Uterus (tissue), 4 donors: ENCODE data around the gene TAAR9. TPM values are rescaled to one million over a fixed set of nuclear protein-coding genes. Genes with fewer than 3 reads are reported as not detected.

Experiments
- DNase-seq, 2 donors: peaks; one replicate each; pipeline ENCODE4 v3.0.0-alpha.2; 2019 to 2020
- H3K27ac ChIP-seq, 2 donors: fragments of 200-600 bp; sonication (generic); 1 replicate in 1 of 2; 2 replicates in 1 of 2; pipeline ENCODE4 v1.5.1; 2016 to 2018
- H3K27me3 ChIP-seq, 2 donors: fragments of 200-600 bp; sonication (generic); one replicate each; pipeline ENCODE4 v1.5.1; 2018 to 2019; ENCODE audit warnings: control low read depth in 1 of 2
- H3K36me3 ChIP-seq, 2 donors: fragments of 200-600 bp; sonication (generic); one replicate each; pipeline ENCODE4 v1.5.1; 2019; ENCODE audit warnings: control low read depth in 1 of 2
- H3K4me1 ChIP-seq, 2 donors: fragments of 200-600 bp; sonication (generic); one replicate each; pipeline ENCODE4 v1.5.1; 2018 to 2019; ENCODE audit warnings: control low read depth in 1 of 2
- H3K4me3 ChIP-seq, 2 donors: fragments of 200-600 bp; sonication (generic); 1 replicate in 1 of 2; 2 replicates in 1 of 2; pipeline ENCODE4 v1.5.1; 2018 to 2019; ENCODE audit warnings: mild to moderate bottlenecking in 1 of 2
- H3K9me3 ChIP-seq, 2 donors: fragments of 200-600 bp; sonication (generic); one replicate each; pipeline ENCODE4 v1.5.1; 2019; ENCODE audit warnings: control low read depth in 1 of 2
- CTCF ChIP-seq, 4 experiments: fragments of 200-600 bp in 2 of 4; fragments of 450-650 bp in 2 of 4; sonication (generic) in 2 of 4; IDR thresholded peaks; one replicate each; pipeline ENCODE4 v1.5.1; 2016 to 2019; ENCODE audit warnings: antibody characterized with exemption in 4 of 4, mild to moderate bottlenecking in 2 of 4, moderate library complexity in 1 of 4
- POLR2A ChIP-seq, 2 donors: fragments of 450-650 bp; IDR thresholded peaks; one replicate each; pipeline ENCODE4 v1.6.1; 2016; ENCODE audit warnings: antibody characterized with exemption in 2 of 2, mild to moderate bottlenecking in 1 of 2, moderate library complexity in 1 of 2
- intact Hi-C: fragments of 100-400 bp; cut with DNase I; formaldehyde crosslinking; loops from one replicate; pipeline ENCODE4 v1.15.1; 2023; ENCODE audit warnings: low total_unique reads
- total RNA-seq, 4 donors: library from RNA; depleted of rRNA in 3 of 4; stranded (reverse); fragments of >200 nt in 3 of 4; gene quantifications; one replicate each; pipeline versions ENCODE4 v1.1.0 to v1.2.4, GENCODE V29; 2014 to 2023
- donor health status: DM: yes; HTN: yes; CAD: no.

The TAAR9 gene
- total RNA-seq, 4 donors from 2014 or later = not detected

- intact Hi-C loops = no loop called here
- no peaks in the 10 kb centered on the region for H3K36me3 ChIP-seq
- H3K9me3 ChIP-seq = no peaks in the 10 kb centered on the region
- no peaks in the 10 kb centered on the region for H3K27me3 ChIP-seq
- no peaks in the 10 kb centered on the region for H3K4me1 ChIP-seq
- no peak for DNase-seq
- TF ChIP-seq CTCF (IDR thresholded peaks at IDR 0.05) (no peak), POLR2A (IDR thresholded peaks at IDR 0.05) (no peak)
- peak overlapping the region; percentile 75 to 80 for H3K27ac ChIP-seq
- peak overlapping the region in 1 of 2 donors; percentile 72 for H3K4me3 ChIP-seq
Measured at GRCh38 chr6:132513831-132514545, 24.1 kb upstream of the TAAR9 start.

- Histone ChIP-seq H3K4me1 (no peaks in the 10 kb centered on the region), H3K27me3 (no peaks in the 10 kb centered on the region), H3K9me3 (no peaks in the 10 kb centered on the region), H3K27ac (no peak overlapping the region), H3K4me3 (no peak overlapping the region), H3K36me3 (no peaks in the 10 kb centered on the region)
- DNase-seq = no peak
- intact Hi-C loops = no loop called here
- no peak for TF ChIP-seq POLR2A (IDR thresholded peaks at IDR 0.05)
- TF ChIP-seq CTCF (IDR thresholded peaks at IDR 0.05) = no peak
Measured at GRCh38 chr6:132515386-132515785, 22.7 kb upstream of the TAAR9 start.

- Histone ChIP-seq H3K36me3 (no peaks in the 10 kb centered on the region), H3K27me3 (no peaks in the 10 kb centered on the region), H3K27ac (no peak overlapping the region), H3K9me3 (no peaks in the 10 kb centered on the region), H3K4me1 (no peaks in the 10 kb centered on the region), H3K4me3 (no peak overlapping the region)
- no peak for TF ChIP-seq CTCF (IDR thresholded peaks at IDR 0.05)
- no peak for DNase-seq
- intact Hi-C loops = no loop called here
Measured at GRCh38 chr6:132520953-132521352, 17.1 kb upstream of the TAAR9 start.

- intact Hi-C loops = no loop called here
- Histone ChIP-seq H3K27ac (no peak overlapping the region), H3K4me3 (no peak overlapping the region), H3K4me1 (no peaks in the 10 kb centered on the region), H3K36me3 (no peaks in the 10 kb centered on the region), H3K9me3 (no peaks in the 10 kb centered on the region), H3K27me3 (no peaks in the 10 kb centered on the region)
- DNase-seq = no peak
- TF ChIP-seq POLR2A (IDR thresholded peaks at IDR 0.05) (no peak), CTCF (IDR thresholded peaks at IDR 0.05) (no peak)
Measured at GRCh38 chr6:132524646-132525045, 13.4 kb upstream of the TAAR9 start.

- intact Hi-C loops = no loop called here
- Histone ChIP-seq H3K27me3 (no peaks in the 10 kb centered on the region), H3K27ac (no peak overlapping the region), H3K4me1 (no peaks in the 10 kb centered on the region), H3K9me3 (no peaks in the 10 kb centered on the region), H3K4me3 (no peak overlapping the region), H3K36me3 (no peaks in the 10 kb centered on the region)
- no peak for DNase-seq
- TF ChIP-seq CTCF (IDR thresholded peaks at IDR 0.05) = no peak
- TF ChIP-seq POLR2A (IDR thresholded peaks at IDR 0.05) = no peak
Measured at GRCh38 chr6:132525866-132526265, 12.2 kb upstream of the TAAR9 start.
